HepG2 (cell line): ENCODE data around the gene EFNA2. TPM values are rescaled to one million over a fixed set of nuclear protein-coding genes. Genes with fewer than 3 reads are reported as not detected.

Experiments
- AGO2 ChIP-seq: fragments of 200-400 bp; formaldehyde crosslinking; optimal IDR thresholded peaks from 2 replicates; pipeline ENCODE3; 2017; ENCODE audit warnings: mild to moderate bottlenecking, low read depth, low read length, moderate library complexity
- CREBL2 ChIP-seq: sonication (generic); formaldehyde crosslinking; IDR thresholded peaks from 2 replicates; pipeline ENCODE4 v1.8.1; 2023; ENCODE audit warnings: missing genetic modification reagents, mild to moderate bottlenecking, borderline replicate concordance
- CSRNP1 ChIP-seq: sonication (generic); formaldehyde crosslinking; IDR thresholded peaks from 2 replicates; pipeline ENCODE4 v1.8.1; 2023; ENCODE audit warnings: mild to moderate bottlenecking, missing genetic modification reagents
- DBP ChIP-seq: sonication (generic); formaldehyde crosslinking; IDR thresholded peaks from 2 replicates; pipeline ENCODE4 v1.4.0; 2020; ENCODE audit warnings: missing genetic modification reagents; ENCODE audit errors: not compliant biosample characterization
- FIP1L1 ChIP-seq: fragments of 200-400 bp; formaldehyde crosslinking; IDR thresholded peaks from 2 replicates; pipeline ENCODE4 v1.6.1; 2018; ENCODE audit warnings: low read depth, mild to moderate bottlenecking, low read length, moderate library complexity, borderline replicate concordance; ENCODE audit not compliant: insufficient read depth
- FOXA3 ChIP-seq: IDR thresholded peaks from 2 replicates; pipeline ENCODE4 v1.6.1; 2016; ENCODE audit warnings: missing genetic modification reagents, missing compliant biosample characterization
- MATR3 ChIP-seq: sonication (generic); formaldehyde crosslinking; IDR thresholded peaks from 2 replicates; pipeline ENCODE4 v1.4.0; 2020; ENCODE audit warnings: missing genetic modification reagents
- MED1 ChIP-seq: sonication (generic); formaldehyde crosslinking; IDR thresholded peaks from 2 replicates; pipeline ENCODE4 v1.4.0; 2020; ENCODE audit warnings: missing genetic modification reagents
- NONO ChIP-seq, 2 experiments: fragments of 450-650 bp in 1 of 2; sonication (generic) in 1 of 2; formaldehyde crosslinking in 1 of 2; IDR thresholded peaks in 1 of 2; conservative IDR thresholded peaks in 1 of 2; 2 replicates each; pipeline versions ENCODE4 v1.6.1 to v1.8.0; 2017 to 2022; ENCODE audit warnings: mild to moderate bottlenecking in 1 of 2, missing genetic modification reagents in 1 of 2, moderate library complexity in 1 of 2
- RARA ChIP-seq: IDR thresholded peaks from 2 replicates; pipeline ENCODE4 v1.6.1; 2016; ENCODE audit warnings: missing genetic modification reagents, missing compliant biosample characterization
- SRY ChIP-seq: sonication (generic); formaldehyde crosslinking; IDR thresholded peaks from 2 replicates; pipeline ENCODE4 v1.8.0; 2022; ENCODE audit warnings: mild to moderate bottlenecking, missing genetic modification reagents
- TFE3 ChIP-seq: IDR thresholded peaks from 2 replicates; pipeline ENCODE4 v1.6.1; 2016
- XRCC5 ChIP-seq: fragments of 200-400 bp; formaldehyde crosslinking; optimal IDR thresholded peaks from 2 replicates; pipeline ENCODE3; 2017; ENCODE audit warnings: mild to moderate bottlenecking, low read length
- ZNF136 ChIP-seq: sonication (generic); formaldehyde crosslinking; IDR thresholded peaks from 2 replicates; pipeline ENCODE4 v1.8.1; 2022; ENCODE audit warnings: low read depth, mild to moderate bottlenecking, moderate library complexity, missing genetic modification reagents
- ZNF281 ChIP-seq: sonication (generic); formaldehyde crosslinking; IDR thresholded peaks from 2 replicates; pipeline ENCODE4 v1.4.0; 2020; ENCODE audit warnings: missing genetic modification reagents, borderline replicate concordance
- ZNF34 ChIP-seq: sonication (generic); formaldehyde crosslinking; IDR thresholded peaks from 2 replicates; pipeline ENCODE4 v1.4.0; 2020; ENCODE audit warnings: mild to moderate bottlenecking, missing genetic modification reagents, borderline replicate concordance
- ZNF362 ChIP-seq: sonication (generic); formaldehyde crosslinking; IDR thresholded peaks from 2 replicates; pipeline ENCODE4 v1.4.0; 2020; ENCODE audit warnings: missing genetic modification reagents, mild to moderate bottlenecking, borderline replicate concordance
- polyA plus RNA-seq, 8 experiments: library from polyadenylated mRNA; depleted of rRNA in 3 of 8; stranded (reverse) in 7 of 8; unstranded in 1 of 8; fragments of >200 nt; fragmentation: Illumina TruSeq in 4 of 8; extraction: Trizol in 4 of 8; gene quantifications; 2 replicates each; pipeline versions ENCODE4 v1.2.1 to v1.2.3, GENCODE V29; 2011 to 2016; ENCODE audit warnings: low read depth in 4 of 8, missing spikeins in 1 of 8, mixed read lengths in 1 of 8; ENCODE audit not compliant: insufficient read depth in 1 of 8
- total RNA-seq, 5 experiments: library from RNA; depleted of rRNA; stranded (reverse); fragments of >200 nt; fragmentation: Illumina TruSeq; extraction: Trizol; gene quantifications; 2 replicates each; pipeline ENCODE4 v1.2.3, GENCODE V29; 2016; ENCODE audit warnings: low read depth in 1 of 5
- TF ChIP-seq, protein P1 (sequence below): sonication (generic); formaldehyde crosslinking; IDR thresholded peaks from 2 replicates; pipeline ENCODE4 v1.4.0; 2020; ENCODE audit warnings: mild to moderate bottlenecking, low read depth, missing genetic modification reagents

Gene EFNA2
- total and polyA plus RNA-seq, 2 of the 13 experiments (the other 11 are each of a cell fraction or from before 2014, with no cell fraction given), result 6.0 to 9.9 TPM

GRCh38 chr19:1253514-1254080, 32.1 kb upstream of the EFNA2 start (continued):
- TF ChIP-seq NONO (IDR thresholded peaks at IDR 0.05) (no peak), NONO (CRISPR knock-in tag; conservative IDR thresholded peaks at IDR 0.05) (0 out of 2 replicates have a peak, but pooled peaks have one; percentile 18), XRCC5 (no peak), MATR3 (CRISPR knock-in tag) (no peak), SRY (CRISPR knock-in tag) (no peak), FOXA3 (CRISPR knock-in tag) (peak; percentile 76), ZNF362 (peak; percentile 34; the same call in 1 of the 2 replicates), FIP1L1 (no peak), ZNF34 (no peak), TFE3 (CRISPR knock-in tag) (peak; percentile 61), AGO2 (peak; percentile 99), CSRNP1 (CRISPR knock-in tag) (peak; percentile 72; the same call in 1 of the 2 replicates), MED1 (CRISPR knock-in tag) (peak; percentile 88; the same call in 1 of the 2 replicates), ZNF281 (CRISPR knock-in tag) (peak; percentile 50; the same call in 1 of the 2 replicates), ZNF136 (CRISPR knock-in tag) (0 out of 2 replicates have a peak, but pooled peaks have one; percentile 31), RARA (CRISPR knock-in tag) (peak; percentile 90), CREBL2 (CRISPR knock-in tag) (no peak), DBP (CRISPR knock-in tag) (no peak)
- TF ChIP-seq, protein P1, sequence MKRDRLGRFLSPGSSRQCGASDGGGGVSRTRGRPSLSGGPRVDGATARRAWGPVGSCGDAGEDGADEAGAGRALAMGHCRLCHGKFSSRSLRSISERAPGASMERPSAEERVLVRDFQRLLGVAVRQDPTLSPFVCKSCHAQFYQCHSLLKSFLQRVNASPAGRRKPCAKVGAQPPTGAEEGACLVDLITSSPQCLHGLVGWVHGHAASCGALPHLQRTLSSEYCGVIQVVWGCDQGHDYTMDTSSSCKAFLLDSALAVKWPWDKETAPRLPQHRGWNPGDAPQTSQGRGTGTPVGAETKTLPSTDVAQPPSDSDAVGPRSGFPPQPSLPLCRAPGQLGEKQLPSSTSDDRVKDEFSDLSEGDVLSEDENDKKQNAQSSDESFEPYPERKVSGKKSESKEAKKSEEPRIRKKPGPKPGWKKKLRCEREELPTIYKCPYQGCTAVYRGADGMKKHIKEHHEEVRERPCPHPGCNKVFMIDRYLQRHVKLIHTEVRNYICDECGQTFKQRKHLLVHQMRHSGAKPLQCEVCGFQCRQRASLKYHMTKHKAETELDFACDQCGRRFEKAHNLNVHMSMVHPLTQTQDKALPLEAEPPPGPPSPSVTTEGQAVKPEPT, result no peak
